MM.1S (cell line): Measurements from ENCODE around the gene PLEKHO1.

Experiments used
- DNase-seq: peaks from one replicate; pipeline ENCODE4 v3.0.0-alpha.2; 2015
- H2AFZ ChIP-seq: fragments of 300-600 bp; sonication (generic); 2 replicates; pipeline ENCODE4 v1.6.0; 2016; ENCODE audit warnings: antibody characterized with exemption, low read length
- H3F3A ChIP-seq: fragments of 300-600 bp; sonication (generic); 2 replicates; pipeline ENCODE4 v1.6.1; 2016; ENCODE audit warnings: mild to moderate bottlenecking, antibody characterized with exemption, low read length, moderate library complexity, mixed read lengths; ENCODE audit not compliant: insufficient read depth
- H3K27ac ChIP-seq: fragments of 300-600 bp; sonication (generic); 2 replicates; pipeline ENCODE4 v1.5.1; 2016; ENCODE audit warnings: mild to moderate bottlenecking, low read length
- H3K27me3 ChIP-seq: fragments of 300-600 bp; sonication (generic); replicated peaks from 2 replicates; pipeline ENCODE4 v1.6.0; 2016; ENCODE audit warnings: low read length; ENCODE audit not compliant: insufficient read depth
- H3K36me3 ChIP-seq: fragments of 300-600 bp; sonication (generic); replicated peaks from 2 replicates; pipeline ENCODE4 v1.6.1; 2016; ENCODE audit warnings: mild to moderate bottlenecking, low read length, mixed read lengths; ENCODE audit not compliant: insufficient read depth
- H3K4me1 ChIP-seq: fragments of 300-600 bp; sonication (generic); 2 replicates; pipeline ENCODE4 v1.6.1; 2016; ENCODE audit warnings: low read length, mixed read lengths
- H3K4me2 ChIP-seq: fragments of 300-600 bp; sonication (generic); 2 replicates; pipeline ENCODE4 v1.6.0; 2016; ENCODE audit warnings: low read depth, low read length
- H3K4me3 ChIP-seq: fragments of 300-600 bp; sonication (generic); 2 replicates; pipeline ENCODE4 v1.5.1; 2016; ENCODE audit warnings: low read length, mixed read lengths
- H3K79me2 ChIP-seq: fragments of 300-600 bp; sonication (generic); 2 replicates; pipeline ENCODE4 v1.6.1; 2016; ENCODE audit warnings: mixed run types, low read length, mixed read lengths
- H3K9ac ChIP-seq: fragments of 300-600 bp; sonication (generic); 2 replicates; pipeline ENCODE4 v1.6.1; 2016; ENCODE audit warnings: low read length, mixed read lengths
- H3K9me2 ChIP-seq: fragments of 300-600 bp; sonication (generic); replicated peaks from 2 replicates; pipeline ENCODE4 v1.6.1; 2016; ENCODE audit warnings: mild to moderate bottlenecking, low read length, mixed read lengths; ENCODE audit not compliant: insufficient read depth
- H3K9me3 ChIP-seq: fragments of 300-600 bp; sonication (generic); replicated peaks from 2 replicates; pipeline ENCODE4 v1.6.1; 2016; ENCODE audit warnings: mild to moderate bottlenecking, low read length, mixed read lengths; ENCODE audit not compliant: insufficient read depth
- H4K20me1 ChIP-seq: fragments of 300-600 bp; sonication (generic); 2 replicates; pipeline ENCODE4 v1.6.1; 2016; ENCODE audit warnings: mild to moderate bottlenecking, low read length, moderate library complexity, mixed read lengths; ENCODE audit not compliant: insufficient read depth
- CTCF ChIP-seq: fragments of 300-600 bp; sonication (generic); IDR thresholded peaks from 2 replicates; pipeline ENCODE4 v1.5.1; 2016; ENCODE audit warnings: antibody characterized with exemption, low read length, mixed read lengths
- EZH2 ChIP-seq: fragments of 300-600 bp; sonication (generic); optimal IDR thresholded peaks from 2 replicates; pipeline ENCODE3; 2017; ENCODE audit warnings: low read depth, mild to moderate bottlenecking, antibody characterized with exemption, low read length, mixed read lengths
- EZH2phosphoT487 ChIP-seq: fragments of 300-600 bp; sonication (generic); IDR thresholded peaks from 2 replicates; pipeline ENCODE4 v1.6.1; 2018; ENCODE audit warnings: antibody characterized with exemption, low read length

The PLEKHO1 gene

GRCh38 chr1:150162582-150162861 is 12.8 kb downstream of the PLEKHO1 start:
- no peak for DNase-seq
- no peak overlapping the region for H3K9ac ChIP-seq
- no peaks in the 10 kb centered on the region for H3K79me2 ChIP-seq
- H3K27ac ChIP-seq: no peak overlapping the region
- H3K9me2 ChIP-seq: no peaks in the 10 kb centered on the region
- no peaks in the 10 kb centered on the region for H4K20me1 ChIP-seq
- peaks cover 45% of the 10 kb centered on the region for H3F3A ChIP-seq
- no peaks in the 10 kb centered on the region for H3K9me3 ChIP-seq
- no peak overlapping the region for H2AFZ ChIP-seq
- no peak overlapping the region for H3K4me2 ChIP-seq
- H3K4me3 ChIP-seq: no peak overlapping the region
- no peaks in the 10 kb centered on the region for H3K36me3 ChIP-seq
- peaks cover 67% of the 10 kb centered on the region for H3K4me1 ChIP-seq
- TF ChIP-seq CTCF: no peak
- no peak for TF ChIP-seq EZH2
- no peak for TF ChIP-seq EZH2phosphoT487
- no peaks in the 10 kb centered on the region for H3K27me3 ChIP-seq

GRCh38 chr1:150162862-150163706 is 13.4 kb downstream of the PLEKHO1 start:
- no peak for DNase-seq
- no peaks in the 10 kb centered on the region for H4K20me1 ChIP-seq
- H3K4me1 ChIP-seq: peaks cover 67% of the 10 kb centered on the region
- H3F3A ChIP-seq: peaks cover 45% of the 10 kb centered on the region
- no peak overlapping the region for H3K4me3 ChIP-seq
- TF ChIP-seq EZH2: no peak
- TF ChIP-seq EZH2phosphoT487: no peak
- TF ChIP-seq CTCF: no peak
- no peak overlapping the region for H3K4me2 ChIP-seq
- H3K27me3 ChIP-seq: no peaks in the 10 kb centered on the region
- H3K9me2 ChIP-seq: no peaks in the 10 kb centered on the region
- no peak overlapping the region for H3K9ac ChIP-seq
- no peak overlapping the region for H3K27ac ChIP-seq
- H3K79me2 ChIP-seq: no peaks in the 10 kb centered on the region
- no peaks in the 10 kb centered on the region for H3K36me3 ChIP-seq
- H2AFZ ChIP-seq: no peak overlapping the region
- no peaks in the 10 kb centered on the region for H3K9me3 ChIP-seq

GRCh38 chr1:150164224-150164623 is 14.5 kb downstream of the PLEKHO1 start:
- Histone ChIP-seq H3K9ac (no peak overlapping the region), H3F3A (peaks cover 43% of the 10 kb centered on the region), H3K4me2 (no peak overlapping the region), H3K4me3 (no peak overlapping the region), H3K27ac (no peak overlapping the region), H4K20me1 (no peaks in the 10 kb centered on the region), H3K9me2 (no peaks in the 10 kb centered on the region), H3K27me3 (no peaks in the 10 kb centered on the region), H3K79me2 (no peaks in the 10 kb centered on the region), H2AFZ (no peak overlapping the region), H3K36me3 (no peaks in the 10 kb centered on the region), H3K9me3 (no peaks in the 10 kb centered on the region), H3K4me1 (peaks cover 60% of the 10 kb centered on the region)
- no peak for TF ChIP-seq EZH2
- TF ChIP-seq CTCF: no peak
- TF ChIP-seq EZH2phosphoT487: no peak
- DNase-seq: no peak
